ENCODE data around the gene ALDH3A2. TPM values are rescaled to one million over a fixed set of nuclear protein-coding genes. Genes with fewer than 3 reads are reported as not detected.
A peak's percentile ranks its signal among the peaks of the same experiment; 100 is the strongest.

The ALDH3A2 gene
- total RNA-seq, 1 experiment from 2014 or later, result 159 TPM

GRCh38 chr17:19644493-19645210, 3.9 kb upstream of the ALDH3A2 start:
- Histone ChIP-seq H3K4me3 (ENCODE audit: insufficient read depth, low read depth, low read length) (no peak overlapping the region), H3K36me3 (replicated peaks; ENCODE audit: control insufficient read depth, insufficient read depth, low read length) (no peaks in the 10 kb centered on the region), H3K27me3 (ENCODE audit: control insufficient read depth, insufficient read depth, low read length) (no peaks in the 10 kb centered on the region)
- DNase-seq, result no peak

DNA sequence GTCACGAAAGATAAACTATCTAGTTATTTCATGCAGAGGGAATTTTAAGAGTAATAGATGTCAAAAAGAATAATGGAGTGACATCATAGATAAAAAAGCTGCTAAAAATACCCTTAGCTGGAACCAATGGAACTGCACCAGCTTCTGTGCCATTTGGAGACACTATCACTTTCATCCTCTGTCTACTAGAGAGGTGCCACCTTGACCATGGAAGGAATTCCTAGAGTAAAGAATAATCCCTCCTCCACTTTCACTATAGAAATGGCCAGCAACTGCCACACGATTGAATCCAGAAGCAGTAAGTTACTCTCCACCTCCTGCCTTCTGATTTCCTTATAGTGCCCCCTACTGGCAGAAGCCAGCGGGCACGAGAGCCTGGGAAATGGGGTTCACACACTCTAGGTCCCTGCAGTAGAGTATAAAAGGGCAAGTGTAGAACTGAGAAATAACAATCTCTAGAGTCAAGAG, 2.8 kb upstream of the ALDH3A2 start:
- Histone ChIP-seq H3K36me3 (replicated peaks; ENCODE audit: control insufficient read depth, insufficient read depth, low read length) (no peaks in the 10 kb centered on the region), H3K27me3 (ENCODE audit: control insufficient read depth, insufficient read depth, low read length) (no peaks in the 10 kb centered on the region), H3K4me3 (ENCODE audit: insufficient read depth, low read depth, low read length) (no peak overlapping the region)
- peak; percentile 70 for DNase-seq

DNA sequence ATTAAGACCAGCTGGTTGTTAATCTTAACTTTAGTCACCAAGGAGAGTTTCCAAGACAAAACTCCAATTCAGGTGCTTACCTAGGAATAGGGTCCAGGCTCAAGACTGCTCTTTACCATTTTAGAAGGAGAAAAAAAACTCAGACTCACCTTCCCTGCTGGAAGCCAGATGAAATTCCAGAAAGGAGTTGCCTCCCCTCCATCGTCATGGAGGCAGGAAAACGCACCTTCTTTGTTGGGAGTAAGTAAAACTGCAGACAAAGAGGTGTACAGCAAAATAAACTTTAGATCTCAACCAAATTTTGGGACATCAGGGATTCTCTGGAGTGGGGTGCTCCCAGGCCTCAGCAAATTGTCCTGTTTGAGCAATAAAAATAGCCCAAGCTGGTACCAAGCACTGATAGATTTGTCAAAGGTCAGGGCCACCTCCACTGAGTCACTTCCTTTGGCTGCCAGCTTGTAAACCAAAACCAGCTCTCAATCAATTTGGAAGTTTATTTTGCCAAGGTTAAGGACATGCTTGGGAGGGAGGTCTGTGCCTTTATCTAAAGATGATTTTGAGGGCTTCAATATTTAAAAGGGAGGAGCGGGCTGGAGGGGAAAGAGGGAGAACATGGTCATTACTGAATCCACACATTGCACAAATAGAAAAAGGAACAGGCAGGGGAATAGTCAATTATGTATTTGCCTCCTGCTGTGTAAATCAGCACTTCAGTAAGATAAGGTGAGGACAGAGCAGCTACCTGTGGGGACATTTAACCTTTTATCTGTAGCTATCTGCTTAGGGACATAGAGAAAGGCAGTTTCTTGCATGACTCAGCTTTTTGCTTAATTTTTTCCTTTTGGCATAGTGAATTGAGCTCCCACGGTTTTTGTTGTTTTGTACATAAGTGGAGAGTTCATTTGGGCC, 1.5 kb upstream of the ALDH3A2 start:
- DNase-seq, result no peak
- Histone ChIP-seq H3K36me3 (replicated peaks; ENCODE audit: control insufficient read depth, insufficient read depth, low read length) (no peaks in the 10 kb centered on the region), H3K27me3 (ENCODE audit: control insufficient read depth, insufficient read depth, low read length) (no peaks in the 10 kb centered on the region), H3K4me3 (ENCODE audit: insufficient read depth, low read depth, low read length) (peak overlapping the region; percentile 85; the same call in 1 of the 2 replicates)

DNA sequence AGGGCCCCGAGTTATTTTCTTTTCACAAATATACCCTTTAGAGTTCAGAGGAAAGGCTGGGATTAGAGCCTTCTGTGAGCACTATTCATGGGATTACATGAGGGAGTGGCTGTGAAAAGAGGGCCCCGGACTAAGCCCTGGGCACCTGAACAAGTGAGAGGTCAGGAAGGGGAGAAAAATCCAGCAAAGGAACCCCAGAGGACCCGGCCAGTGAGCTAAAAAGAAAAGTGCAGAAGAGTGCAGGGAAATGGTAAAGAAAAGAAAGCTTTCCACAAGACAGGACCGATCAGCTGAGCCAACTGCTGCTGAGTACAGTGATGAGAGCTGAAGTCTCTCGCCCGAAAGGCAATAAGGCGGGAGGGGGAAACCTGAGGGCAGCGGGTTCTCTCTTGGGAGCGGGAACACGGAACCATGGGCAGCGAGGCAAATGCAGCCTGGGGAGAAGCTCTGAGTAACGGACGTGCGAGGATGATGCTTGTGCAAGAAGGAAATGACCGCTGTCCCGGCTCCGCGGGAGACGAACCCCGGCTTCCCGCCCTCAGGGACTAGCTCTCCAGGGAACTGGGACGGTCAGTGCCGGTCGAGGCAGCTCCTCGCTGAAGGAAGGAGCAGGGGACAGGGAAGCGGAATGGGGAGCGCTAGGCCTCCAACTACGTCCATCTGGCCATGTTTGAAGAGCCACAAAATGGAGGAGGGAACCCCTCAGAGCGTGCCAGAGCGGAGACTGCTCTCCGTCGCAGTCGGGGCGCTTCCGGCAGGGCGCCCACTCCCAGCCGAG, 665 bp upstream of the ALDH3A2 start:
- H3K4me3 ChIP-seq (ENCODE audit: insufficient read depth, low read depth, low read length), result peak overlapping the region; percentile 85
- peak; percentile 71 for DNase-seq

DNA sequence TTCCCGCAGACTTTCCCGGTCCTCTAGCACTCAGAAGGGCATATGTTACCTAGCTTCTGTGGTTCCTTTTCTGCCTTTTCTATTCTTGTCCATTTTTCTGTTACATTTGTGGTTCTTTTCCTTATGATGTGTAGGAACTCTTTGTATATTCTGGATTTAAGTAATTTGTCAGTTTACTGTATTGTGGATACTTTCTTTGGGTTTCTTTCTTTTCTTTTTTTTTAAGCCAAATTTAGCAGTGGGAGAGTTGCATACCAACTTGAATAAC, 657 bp downstream of the ALDH3A2 start:
- DNase-seq, result no peak
- Histone ChIP-seq H3K27me3 (ENCODE audit: control insufficient read depth, insufficient read depth, low read length) (no peaks in the 10 kb centered on the region), H3K36me3 (replicated peaks; ENCODE audit: control insufficient read depth, insufficient read depth, low read length) (peaks cover 3% of the 10 kb centered on the region; the same call in 1 of the 2 replicates), H3K4me3 (ENCODE audit: insufficient read depth, low read depth, low read length) (peak overlapping the region; percentile 85)

More for the DNA sequence above, 665 bp upstream of the ALDH3A2 start:
- H3K36me3 ChIP-seq (replicated peaks; ENCODE audit: control insufficient read depth, insufficient read depth, low read length), result 0 out of 2 replicates have a peak, but pooled peaks cover 2% of the 10 kb centered on the region
- H3K27me3 ChIP-seq (ENCODE audit: control insufficient read depth, insufficient read depth, low read length), result no peaks in the 10 kb centered on the region

GRCh38 chr17:19650826-19651225, 2.3 kb downstream of the ALDH3A2 start:
- DNase-seq, result no peak
- Histone ChIP-seq H3K36me3 (replicated peaks; ENCODE audit: control insufficient read depth, insufficient read depth, low read length) (peaks cover 6% of the 10 kb centered on the region), H3K4me3 (ENCODE audit: insufficient read depth, low read depth, low read length) (no peak overlapping the region), H3K27me3 (ENCODE audit: control insufficient read depth, insufficient read depth, low read length) (no peaks in the 10 kb centered on the region)

- H3K4me3 ChIP-seq (ENCODE audit: insufficient read depth, low read depth, low read length), result no peak overlapping the region
- peaks cover 8% of the 10 kb centered on the region for H3K36me3 ChIP-seq (replicated peaks; ENCODE audit: control insufficient read depth, insufficient read depth, low read length)
- no peaks in the 10 kb centered on the region for H3K27me3 ChIP-seq (ENCODE audit: control insufficient read depth, insufficient read depth, low read length)
- DNase-seq, result no peak
Measured at GRCh38 chr17:19651451-19652238, 3.1 kb downstream of the ALDH3A2 start.

DNA sequence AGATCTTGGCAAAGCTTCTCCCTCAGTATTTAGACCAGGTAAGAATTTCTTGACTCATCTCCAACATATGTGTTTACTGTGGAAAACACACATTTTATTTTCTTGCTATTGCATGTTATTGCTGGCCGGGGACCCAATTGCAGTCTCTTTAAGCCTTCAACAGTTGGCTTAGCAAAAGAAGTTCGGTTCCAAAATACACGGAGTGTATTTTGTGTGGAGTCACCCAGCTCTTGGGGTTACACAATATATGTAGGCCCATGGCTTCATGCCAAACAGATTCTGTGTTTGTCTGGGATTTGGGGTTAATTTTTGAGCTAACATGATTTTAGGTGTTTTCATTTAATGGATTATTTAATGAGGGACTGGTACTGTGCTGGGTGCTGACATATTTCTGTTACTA, 4.0 kb downstream of the ALDH3A2 start:
- DNase-seq, result no peak
- H3K4me3 ChIP-seq (ENCODE audit: insufficient read depth, low read depth, low read length), result no peak overlapping the region
- peaks cover 12% of the 10 kb centered on the region for H3K36me3 ChIP-seq (replicated peaks; ENCODE audit: control insufficient read depth, insufficient read depth, low read length)
- no peaks in the 10 kb centered on the region for H3K27me3 ChIP-seq (ENCODE audit: control insufficient read depth, insufficient read depth, low read length)

DNA sequence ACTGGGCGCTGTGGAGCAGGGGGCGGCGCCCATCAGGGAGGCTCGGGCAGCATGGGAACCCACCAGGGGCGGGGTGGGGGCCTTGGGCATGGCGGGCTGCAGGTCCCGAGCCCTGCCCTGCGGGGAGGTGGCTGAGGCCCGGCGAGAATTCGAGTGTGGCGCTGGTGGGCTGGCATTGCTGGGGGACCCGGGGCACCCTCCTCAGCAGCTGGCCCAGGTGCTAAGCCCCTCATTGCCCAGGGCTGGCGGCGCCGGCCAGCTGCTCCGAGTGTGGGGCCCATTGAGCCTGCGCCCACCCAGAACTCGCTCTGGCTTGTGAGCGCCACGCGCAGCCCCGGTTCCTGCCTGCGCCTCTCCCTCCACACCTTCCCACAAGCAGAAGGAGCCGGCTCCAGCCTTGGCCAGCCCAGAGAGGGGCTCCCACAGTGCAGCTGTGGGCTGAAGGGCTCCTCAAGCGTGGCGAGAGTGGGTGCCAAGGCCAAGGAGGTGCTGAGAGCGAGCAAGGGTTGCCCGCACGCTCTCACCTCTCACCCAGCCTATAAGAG, 5.9 kb downstream of the ALDH3A2 start:
- DNase-seq, result no peak
- H3K27me3 ChIP-seq (ENCODE audit: control insufficient read depth, insufficient read depth, low read length), result no peaks in the 10 kb centered on the region
- H3K4me3 ChIP-seq (ENCODE audit: insufficient read depth, low read depth, low read length), result no peak overlapping the region
- H3K36me3 ChIP-seq (replicated peaks; ENCODE audit: control insufficient read depth, insufficient read depth, low read length), result peaks cover 13% of the 10 kb centered on the region

DNA sequence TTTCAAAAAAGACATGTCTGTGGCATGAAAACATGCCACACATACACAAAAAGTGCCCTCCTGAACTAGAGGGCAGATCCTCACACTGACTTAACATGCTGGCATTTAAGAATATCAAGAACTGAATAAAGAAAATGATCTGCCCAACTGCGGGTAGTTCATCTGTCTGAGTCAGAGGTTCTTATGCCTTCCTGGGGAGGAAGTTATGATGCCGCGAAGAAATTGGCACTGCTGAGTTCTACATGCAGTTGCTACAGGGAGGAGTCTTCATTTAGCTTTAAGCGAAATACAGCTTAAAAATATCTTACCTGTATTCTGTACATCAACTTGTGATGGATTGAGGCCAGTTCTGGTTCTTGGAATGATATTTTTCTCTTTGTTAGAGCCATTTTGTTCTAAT, 6.3 kb downstream of the ALDH3A2 start:
- Histone ChIP-seq H3K27me3 (ENCODE audit: control insufficient read depth, insufficient read depth, low read length) (no peaks in the 10 kb centered on the region), H3K36me3 (replicated peaks; ENCODE audit: control insufficient read depth, insufficient read depth, low read length) (peaks cover 13% of the 10 kb centered on the region), H3K4me3 (ENCODE audit: insufficient read depth, low read depth, low read length) (no peak overlapping the region)
- no peak for DNase-seq

GRCh38 chr17:19656336-19656735, 7.8 kb downstream of the ALDH3A2 start:
- H3K27me3 ChIP-seq (ENCODE audit: control insufficient read depth, insufficient read depth, low read length), result no peaks in the 10 kb centered on the region
- DNase-seq, result no peak
- no peak overlapping the region for H3K4me3 ChIP-seq (ENCODE audit: insufficient read depth, low read depth, low read length)
- peaks cover 15% of the 10 kb centered on the region for H3K36me3 ChIP-seq (replicated peaks; ENCODE audit: control insufficient read depth, insufficient read depth, low read length)

DNA sequence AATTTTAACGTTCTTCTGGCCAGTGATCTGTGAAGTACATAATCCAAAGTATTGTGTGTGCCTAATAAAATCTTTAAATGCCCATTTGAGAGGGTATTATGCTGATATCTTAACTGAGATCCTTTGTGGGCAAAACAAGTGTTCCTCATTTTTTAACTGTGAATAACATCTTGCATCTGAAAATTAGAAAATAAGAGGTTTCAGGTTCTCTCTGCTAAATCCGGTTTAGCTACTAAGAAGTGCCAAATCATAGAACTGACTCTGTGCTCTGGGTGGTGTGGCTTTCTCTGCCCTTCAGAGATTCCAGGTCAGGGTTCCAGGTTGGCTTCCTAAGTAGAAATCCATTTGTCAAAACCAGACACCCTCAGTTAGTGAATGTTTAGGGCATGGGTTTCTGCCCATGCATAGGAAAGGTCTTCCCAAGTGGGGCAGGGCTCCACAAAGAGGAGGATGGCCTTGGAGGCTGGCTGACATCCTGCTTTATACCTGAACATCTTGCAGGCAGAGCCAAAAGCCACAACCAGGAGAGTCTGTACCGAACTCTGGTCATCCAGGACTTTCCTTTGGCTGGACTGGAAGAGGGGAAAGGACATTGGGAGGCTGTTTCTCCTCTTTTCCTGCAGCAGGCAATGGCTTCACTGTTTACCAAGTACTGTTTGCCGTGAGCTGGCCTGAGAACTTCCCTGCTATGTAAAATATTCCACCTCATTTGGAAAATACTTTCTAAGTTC, 8.5 kb downstream of the ALDH3A2 start:
- Histone ChIP-seq H3K4me3 (ENCODE audit: insufficient read depth, low read depth, low read length) (no peak overlapping the region), H3K27me3 (ENCODE audit: control insufficient read depth, insufficient read depth, low read length) (no peaks in the 10 kb centered on the region), H3K36me3 (replicated peaks; ENCODE audit: control insufficient read depth, insufficient read depth, low read length) (peaks cover 15% of the 10 kb centered on the region)
- no peak for DNase-seq

All from H7 (cell line).